CD4-positive, alpha-beta T cell (primary cell): Measurements from ENCODE around the gene CEP97. TPM values are rescaled to one million over a fixed set of nuclear protein-coding genes. Genes with fewer than 3 reads are reported as not detected.
A peak's percentile ranks its signal among the peaks of the same experiment; 100 is the strongest.

Experiments
- ATAC-seq: fragments of 200-7000 bp; cut with Tn5 transposase; one replicate; pipeline ENCODE4 v1.10.0; 2022; ENCODE audit warnings: mild to moderate bottlenecking; ENCODE audit not compliant: poor library complexity
- CTCF ChIA-PET: fragments of 350-600 bp; sonication (Branson Sonifier 250); formaldehyde crosslinking; loops from one replicate; lab custom pipeline; 2021; ENCODE audit warnings: antibody characterized with exemption, inconsistent platforms; lab: Charles Lee
- POLR2A ChIA-PET: fragments of 350-600 bp; sonication (Branson Sonifier 250); formaldehyde crosslinking; loops from one replicate; lab custom pipeline; 2021; ENCODE audit warnings: antibody characterized with exemption, inconsistent platforms; lab: Charles Lee
- DNase-seq, 14 experiments: peaks; one replicate each; pipeline ENCODE4 v3.0.0-alpha.2; 2013 to 2020; ENCODE audit warnings: mixed read lengths in 2 of 14
- H3K27ac ChIP-seq, 2 donors: one replicate each; pipeline versions ENCODE4 v1.5.1 to v1.7.0; 2013; ENCODE audit warnings: low read length in 2 of 2, low read depth in 1 of 2, mild to moderate bottlenecking in 1 of 2
- H3K27me3 ChIP-seq, 2 experiments: 1 replicate in 1 of 2; 2 replicates in 1 of 2; pipeline versions ENCODE4 v1.6.1 to v1.7.0; 2013; ENCODE audit warnings: low read length in 2 of 2, control low read depth in 1 of 2, mild to moderate bottlenecking in 1 of 2, moderate library complexity in 1 of 2; ENCODE audit not compliant: insufficient read depth in 2 of 2, control insufficient read depth in 1 of 2
- H3K36me3 ChIP-seq: one replicate; pipeline ENCODE4 v1.6.1; 2013; ENCODE audit warnings: low read length, control low read depth; ENCODE audit not compliant: insufficient read depth
- H3K4me1 ChIP-seq: one replicate; pipeline ENCODE4 v1.6.1; 2013; ENCODE audit warnings: low read length, control low read depth; ENCODE audit not compliant: insufficient read depth
- H3K4me3 ChIP-seq: one replicate; pipeline ENCODE4 v1.5.1; 2013; ENCODE audit warnings: mild to moderate bottlenecking, low read length, moderate library complexity
- H3K9me3 ChIP-seq, 2 experiments: 1 replicate in 1 of 2; 2 replicates in 1 of 2; pipeline versions ENCODE4 v1.6.1 to v1.7.0; 2013; ENCODE audit warnings: low read length in 2 of 2, mild to moderate bottlenecking in 2 of 2, control low read depth in 1 of 2, moderate library complexity in 1 of 2; ENCODE audit not compliant: control insufficient read depth in 1 of 2, insufficient read depth in 1 of 2
- H3K27ac Mint-ChIP-seq: one replicate; pipeline ENCODE4 v1.8.0; 2020; ENCODE audit warnings: mixed read lengths
- H3K27me3 Mint-ChIP-seq: one replicate; pipeline ENCODE4 v1.8.0; 2021; ENCODE audit warnings: mixed read lengths
- H3K36me3 Mint-ChIP-seq: one replicate; pipeline ENCODE4 v1.8.0; 2021; ENCODE audit warnings: low read depth, mixed read lengths
- H3K4me1 Mint-ChIP-seq: one replicate; pipeline ENCODE4 v1.8.0; 2021; ENCODE audit warnings: low read depth, mixed read lengths
- H3K4me3 Mint-ChIP-seq: one replicate; pipeline ENCODE4 v1.8.0; 2020; ENCODE audit warnings: mild to moderate bottlenecking, mixed read lengths
- H3K9me3 Mint-ChIP-seq: one replicate; pipeline ENCODE4 v1.8.0; 2020; ENCODE audit warnings: mixed read lengths
- intact Hi-C, 2 experiments: fragments of 100-400 bp; cut with DNase I in 1 of 2; cut with micrococcal nuclease in 1 of 2; formaldehyde crosslinking; loops; one replicate each; pipeline versions ENCODE4 v1.15.1 to v1.9.0; 2023 to 2025; cut with DNase I, micrococcal nuclease
- total RNA-seq, 174 experiments: library from RNA in 2 of 174; stranded (reverse) in 2 of 174; gene quantifications; one replicate each; pipeline ENCODE4 v1.2.3 and lab custom pipeline; 2021 to 2026
- TF ChIP-seq, protein P1 (sequence below): fragments of 200-600 bp; IDR thresholded peaks from one replicate; pipeline ENCODE4 v1.8.0; 2022; ENCODE audit warnings: antibody characterized with exemption, mild to moderate bottlenecking

The CEP97 gene
- total RNA-seq, 2 experiments from 2014 or later = 6.3 to 6.6 TPM

- H3K27me3 ChIP-seq = no peaks in the 10 kb centered on the region
- CTCF ChIA-PET = no interaction called here
- ATAC-seq (no peak), DNase-seq (no peak)
- no peaks in the 10 kb centered on the region for H3K9me3 ChIP-seq
- H3K4me1 ChIP-seq = peaks cover 2% of the 10 kb centered on the region
- no peaks in the 10 kb centered on the region for H3K36me3 Mint-ChIP-seq
- no peaks in the 10 kb centered on the region for H3K27me3 Mint-ChIP-seq
- no peak overlapping the region for H3K4me3 Mint-ChIP-seq
- no peaks in the 10 kb centered on the region for H3K4me1 Mint-ChIP-seq
- TF ChIP-seq, protein P1, sequence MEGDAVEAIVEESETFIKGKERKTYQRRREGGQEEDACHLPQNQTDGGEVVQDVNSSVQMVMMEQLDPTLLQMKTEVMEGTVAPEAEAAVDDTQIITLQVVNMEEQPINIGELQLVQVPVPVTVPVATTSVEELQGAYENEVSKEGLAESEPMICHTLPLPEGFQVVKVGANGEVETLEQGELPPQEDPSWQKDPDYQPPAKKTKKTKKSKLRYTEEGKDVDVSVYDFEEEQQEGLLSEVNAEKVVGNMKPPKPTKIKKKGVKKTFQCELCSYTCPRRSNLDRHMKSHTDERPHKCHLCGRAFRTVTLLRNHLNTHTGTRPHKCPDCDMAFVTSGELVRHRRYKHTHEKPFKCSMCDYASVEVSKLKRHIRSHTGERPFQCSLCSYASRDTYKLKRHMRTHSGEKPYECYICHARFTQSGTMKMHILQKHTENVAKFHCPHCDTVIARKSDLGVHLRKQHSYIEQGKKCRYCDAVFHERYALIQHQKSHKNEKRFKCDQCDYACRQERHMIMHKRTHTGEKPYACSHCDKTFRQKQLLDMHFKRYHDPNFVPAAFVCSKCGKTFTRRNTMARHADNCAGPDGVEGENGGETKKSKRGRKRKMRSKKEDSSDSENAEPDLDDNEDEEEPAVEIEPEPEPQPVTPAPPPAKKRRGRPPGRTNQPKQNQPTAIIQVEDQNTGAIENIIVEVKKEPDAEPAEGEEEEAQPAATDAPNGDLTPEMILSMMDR = no peak
- no peak overlapping the region for H3K4me3 ChIP-seq
- H3K27ac Mint-ChIP-seq = no peak overlapping the region
- intact Hi-C loops = no loop called here
- POLR2A ChIA-PET = interaction anchor here (1.3 kb wide), 1 partner anchor 15 kb away, joined by 3 read pairs; the partner anchor contains the start of gene CEP97
- H3K9me3 Mint-ChIP-seq = no peaks in the 10 kb centered on the region
- H3K36me3 ChIP-seq = no peaks in the 10 kb centered on the region
- H3K27ac ChIP-seq = no peak overlapping the region
These were observed 15.3 kb upstream of the CEP97 start for GRCh38 chr3:101709126-101709525.

GRCh38 chr3:101718455-101718854, 6.0 kb upstream of the CEP97 start:
- ChIA-PET POLR2A (interaction anchor here (2.5 kb wide), 1 partner anchor 32 kb away, joined by 10 read pairs; the partner anchor contains the start of gene RPL24), CTCF (no interaction called here)
- no peaks in the 10 kb centered on the region for H3K9me3 ChIP-seq
- H3K4me3 ChIP-seq = no peak overlapping the region
- peaks cover 27% of the 10 kb centered on the region for H3K4me1 Mint-ChIP-seq
- no peak overlapping the region for H3K4me3 Mint-ChIP-seq
- intact Hi-C loops = no loop called here
- H3K36me3 ChIP-seq = no peaks in the 10 kb centered on the region
- TF ChIP-seq, protein P1 = no peak
- ATAC-seq = no peak
- no peaks in the 10 kb centered on the region for H3K27me3 ChIP-seq
- H3K27ac ChIP-seq = no peak overlapping the region
- H3K9me3 Mint-ChIP-seq = no peaks in the 10 kb centered on the region
- DNase-seq = no peak
- H3K36me3 Mint-ChIP-seq = no peaks in the 10 kb centered on the region
- no peak overlapping the region for H3K27ac Mint-ChIP-seq
- no peaks in the 10 kb centered on the region for H3K27me3 Mint-ChIP-seq
- peaks cover 22% of the 10 kb centered on the region for H3K4me1 ChIP-seq

- H3K27me3 ChIP-seq = no peaks in the 10 kb centered on the region
- ChIA-PET POLR2A (interaction anchor here (0.7 to 3.2 kb wide), 3 partner anchors 33 to 60 kb away, joined by 3 to 19 read pairs (median 10); partner anchors contain the start of genes NXPE3 and RPL24), CTCF (no interaction called here)
- DNase-seq = no peak
- H3K9me3 Mint-ChIP-seq = no peaks in the 10 kb centered on the region
- TF ChIP-seq, protein P1 = no peak
- H3K4me1 Mint-ChIP-seq = peaks cover 37% of the 10 kb centered on the region
- H3K27me3 Mint-ChIP-seq = no peaks in the 10 kb centered on the region
- intact Hi-C loops = loop anchor here in 1 of 2 experiments (5.0 kb wide), 1 partner anchor 32 kb away; the partner anchor contains the start of gene RPL24
- H3K36me3 Mint-ChIP-seq = peaks cover 4% of the 10 kb centered on the region
- no peak for ATAC-seq
- no peaks in the 10 kb centered on the region for H3K36me3 ChIP-seq
- no peaks in the 10 kb centered on the region for H3K9me3 ChIP-seq
- no peak overlapping the region for H3K4me3 ChIP-seq
- H3K4me3 Mint-ChIP-seq = no peak overlapping the region
- no peak overlapping the region for H3K27ac ChIP-seq
- H3K4me1 ChIP-seq = peaks cover 31% of the 10 kb centered on the region
- H3K27ac Mint-ChIP-seq = peak overlapping the region; percentile 48
These were observed 4.7 kb upstream of the CEP97 start for GRCh38 chr3:101719604-101720185.
